ENCODE measurements around the gene OR2C1.

- TF ChIP-seq CTCF (IDR thresholded peaks at IDR 0.05) (no peak), POLR2A (IDR thresholded peaks at IDR 0.05) (no peak)
These were observed 46.2 kb downstream of the OR2C1 start for GRCh38 chr16:3401719-3402397.
